Measurements from ENCODE around the gene ANAPC4.
"Not testable (repeated sequence)": the region's sequence is repeated elsewhere in the genome, so short reads cannot be mapped to it uniquely, and the experiment has no call there.

DNA sequence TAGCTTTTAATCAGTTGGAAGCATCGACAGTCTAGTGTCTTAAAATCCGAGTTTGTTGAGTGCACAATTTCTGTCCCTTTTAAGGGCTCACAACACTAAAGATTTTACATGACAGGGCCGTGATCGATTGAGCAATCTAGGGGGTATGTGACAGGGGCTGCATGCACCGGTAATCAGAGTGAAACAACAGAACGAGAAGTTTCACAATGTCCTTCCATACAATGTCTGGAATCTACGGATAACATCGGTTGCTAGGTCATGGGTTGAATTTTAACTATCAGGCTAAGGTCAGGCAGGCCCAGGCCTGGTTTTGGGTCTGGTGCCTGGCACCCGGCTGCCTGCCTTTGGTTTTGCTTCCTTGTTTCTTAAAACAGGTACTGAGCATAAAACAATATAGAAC, 4.5 kb upstream of the ANAPC4 start:
- TF ChIP-seq, protein P1, sequence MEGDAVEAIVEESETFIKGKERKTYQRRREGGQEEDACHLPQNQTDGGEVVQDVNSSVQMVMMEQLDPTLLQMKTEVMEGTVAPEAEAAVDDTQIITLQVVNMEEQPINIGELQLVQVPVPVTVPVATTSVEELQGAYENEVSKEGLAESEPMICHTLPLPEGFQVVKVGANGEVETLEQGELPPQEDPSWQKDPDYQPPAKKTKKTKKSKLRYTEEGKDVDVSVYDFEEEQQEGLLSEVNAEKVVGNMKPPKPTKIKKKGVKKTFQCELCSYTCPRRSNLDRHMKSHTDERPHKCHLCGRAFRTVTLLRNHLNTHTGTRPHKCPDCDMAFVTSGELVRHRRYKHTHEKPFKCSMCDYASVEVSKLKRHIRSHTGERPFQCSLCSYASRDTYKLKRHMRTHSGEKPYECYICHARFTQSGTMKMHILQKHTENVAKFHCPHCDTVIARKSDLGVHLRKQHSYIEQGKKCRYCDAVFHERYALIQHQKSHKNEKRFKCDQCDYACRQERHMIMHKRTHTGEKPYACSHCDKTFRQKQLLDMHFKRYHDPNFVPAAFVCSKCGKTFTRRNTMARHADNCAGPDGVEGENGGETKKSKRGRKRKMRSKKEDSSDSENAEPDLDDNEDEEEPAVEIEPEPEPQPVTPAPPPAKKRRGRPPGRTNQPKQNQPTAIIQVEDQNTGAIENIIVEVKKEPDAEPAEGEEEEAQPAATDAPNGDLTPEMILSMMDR (IDR thresholded peaks at IDR 0.05; ENCODE audit: poor library complexity): not testable (repeated sequence)
- TF ChIP-seq EZH2 (IDR thresholded peaks at IDR 0.05; ENCODE audit: borderline replicate concordance); EZH2phosphoT487 (IDR thresholded peaks at IDR 0.05; ENCODE audit: low read depth, severe bottlenecking, unreplicated experiment): not testable (repeated sequence)

Measured in hepatocyte (in vitro differentiated cells).